Mammary epithelial cell (primary cell): ENCODE measurements around the gene RSRC1.

Source experiments
- EZH2 ChIP-seq: IDR thresholded peaks from 2 replicates; pipeline ENCODE4 v1.6.1; 2012; ENCODE audit warnings: low read length, inconsistent platforms, borderline replicate concordance
- TF ChIP-seq, protein P1 (sequence below), 2 donors: IDR thresholded peaks in 1 of 2; conservative IDR thresholded peaks in 1 of 2; 2 replicates each; pipeline ENCODE4 v1.5.1; 2011 to 2012; ENCODE audit warnings: inconsistent platforms in 2 of 2, low read length in 2 of 2, mild to moderate bottlenecking in 2 of 2, control low read depth in 1 of 2, low read depth in 1 of 2; ENCODE audit not compliant: insufficient read depth in 1 of 2; ENCODE audit errors: extremely low read depth in 1 of 2

DNA sequence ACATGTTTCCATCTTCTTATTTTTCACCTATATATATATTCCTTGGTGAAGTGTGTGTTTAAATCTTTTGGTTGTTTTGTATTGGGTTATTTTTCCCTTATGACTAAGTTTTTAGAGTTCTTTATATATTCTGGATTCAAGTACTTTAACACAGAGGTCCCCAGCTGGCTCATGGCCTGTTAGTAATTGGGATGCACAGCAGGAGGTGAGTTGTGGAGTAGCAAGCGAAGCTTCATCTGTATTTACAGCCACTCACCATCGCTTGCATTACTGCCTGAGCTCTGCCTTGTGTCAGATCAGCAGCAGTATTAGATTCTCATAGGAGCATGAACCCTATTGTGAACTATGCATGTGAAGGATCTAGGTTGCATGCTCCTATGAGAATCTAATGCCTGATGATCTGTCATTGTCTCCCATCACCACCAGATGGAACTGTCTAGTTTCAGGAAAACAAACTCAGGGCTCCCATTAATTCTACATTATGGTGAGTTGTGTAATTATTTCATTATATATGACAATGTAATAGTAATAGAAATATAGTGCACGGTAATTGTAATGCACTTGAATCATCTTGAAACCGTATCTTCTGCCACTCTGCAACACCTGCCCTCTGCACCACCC, 151.6 kb downstream of the RSRC1 start:
- TF ChIP-seq, protein P1, sequence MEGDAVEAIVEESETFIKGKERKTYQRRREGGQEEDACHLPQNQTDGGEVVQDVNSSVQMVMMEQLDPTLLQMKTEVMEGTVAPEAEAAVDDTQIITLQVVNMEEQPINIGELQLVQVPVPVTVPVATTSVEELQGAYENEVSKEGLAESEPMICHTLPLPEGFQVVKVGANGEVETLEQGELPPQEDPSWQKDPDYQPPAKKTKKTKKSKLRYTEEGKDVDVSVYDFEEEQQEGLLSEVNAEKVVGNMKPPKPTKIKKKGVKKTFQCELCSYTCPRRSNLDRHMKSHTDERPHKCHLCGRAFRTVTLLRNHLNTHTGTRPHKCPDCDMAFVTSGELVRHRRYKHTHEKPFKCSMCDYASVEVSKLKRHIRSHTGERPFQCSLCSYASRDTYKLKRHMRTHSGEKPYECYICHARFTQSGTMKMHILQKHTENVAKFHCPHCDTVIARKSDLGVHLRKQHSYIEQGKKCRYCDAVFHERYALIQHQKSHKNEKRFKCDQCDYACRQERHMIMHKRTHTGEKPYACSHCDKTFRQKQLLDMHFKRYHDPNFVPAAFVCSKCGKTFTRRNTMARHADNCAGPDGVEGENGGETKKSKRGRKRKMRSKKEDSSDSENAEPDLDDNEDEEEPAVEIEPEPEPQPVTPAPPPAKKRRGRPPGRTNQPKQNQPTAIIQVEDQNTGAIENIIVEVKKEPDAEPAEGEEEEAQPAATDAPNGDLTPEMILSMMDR (conservative IDR thresholded peaks at IDR 0.05 in 1 of 2, IDR thresholded peaks at IDR 0.05 in 1 of 2; ENCODE audit: extremely low read depth in 1 of 2, insufficient read depth in 1 of 2, low read depth in 1 of 2, low read length in 2 of 2), result peak in 1 of 2 donors; percentile 14
- TF ChIP-seq EZH2, result no peak
